SHP77 treated with DMSO at 0.1 percent for 48 hours (cell line): Measurements from ENCODE around the gene KDM1A.
A peak's percentile ranks its signal among the peaks of the same experiment; 100 is the strongest.

Experiments
- DNase-seq: peaks from one replicate; lab custom pipeline; 2025; lab: John Stamatoyannopoulos, UW

KDM1A gene

DNA sequence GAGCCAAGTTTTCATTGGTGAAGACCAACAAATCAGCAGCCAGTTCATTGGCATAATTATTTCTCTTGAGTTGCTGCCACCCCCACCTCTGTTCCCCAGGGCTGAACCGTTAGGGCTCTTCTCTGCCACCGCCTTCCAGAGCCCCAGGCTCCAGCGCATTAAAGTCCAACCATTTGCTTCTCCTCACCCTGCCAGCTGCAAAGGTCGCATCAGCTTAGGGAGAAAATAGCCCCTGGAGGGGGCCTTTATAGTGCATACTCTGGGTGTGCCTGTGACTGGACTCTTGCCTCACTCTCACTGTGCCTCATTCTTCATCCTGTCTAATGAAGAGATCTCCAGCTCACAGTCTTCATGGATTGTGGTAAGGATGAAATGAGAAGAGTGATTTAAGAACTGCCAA is 50.4 kb downstream of the KDM1A start:
- no peak for DNase-seq

DNA sequence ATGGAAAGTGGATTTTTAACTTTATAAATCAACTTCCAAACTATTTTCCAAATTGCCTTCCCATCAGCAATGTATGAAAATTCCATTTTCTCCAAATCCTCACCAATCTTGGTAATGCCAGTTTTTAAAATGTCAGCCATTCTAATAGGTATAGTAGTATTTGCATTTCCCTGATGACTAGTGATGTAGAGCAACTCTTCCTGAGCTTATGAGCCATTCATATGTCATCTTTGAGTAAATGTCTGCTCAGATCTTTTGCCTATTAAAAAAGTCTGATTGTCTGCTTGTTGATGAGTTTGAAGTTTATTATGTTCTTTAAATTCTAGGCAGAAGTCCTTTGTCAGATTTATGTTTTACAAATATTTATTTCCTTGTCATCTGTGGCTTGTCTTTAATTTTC is 54.7 kb downstream of the KDM1A start:
- no peak for DNase-seq

- DNase-seq = no peak
Measured at GRCh38 chr1:23079025-23079424, 59.8 kb downstream of the KDM1A start.

DNA sequence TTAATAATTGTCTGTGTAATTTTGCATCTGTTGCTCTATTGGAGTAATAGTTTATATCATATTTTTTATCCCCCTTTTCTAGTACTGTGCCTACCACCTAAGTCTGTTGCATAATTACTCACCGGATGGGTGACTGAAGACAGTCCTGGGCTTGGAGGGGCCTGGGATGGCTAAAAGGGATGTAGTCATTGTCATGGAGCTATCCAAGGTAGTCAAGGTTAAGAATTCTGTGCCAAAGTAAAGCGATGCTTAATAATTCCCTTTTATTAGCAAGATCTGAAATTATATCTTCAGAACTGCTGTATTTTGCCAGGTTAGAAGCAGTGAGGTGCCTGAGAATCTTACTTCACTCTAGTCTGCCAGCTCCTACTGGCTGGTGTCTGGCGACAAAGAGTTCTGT is 61.6 kb downstream of the KDM1A start:
- no peak for DNase-seq

DNA sequence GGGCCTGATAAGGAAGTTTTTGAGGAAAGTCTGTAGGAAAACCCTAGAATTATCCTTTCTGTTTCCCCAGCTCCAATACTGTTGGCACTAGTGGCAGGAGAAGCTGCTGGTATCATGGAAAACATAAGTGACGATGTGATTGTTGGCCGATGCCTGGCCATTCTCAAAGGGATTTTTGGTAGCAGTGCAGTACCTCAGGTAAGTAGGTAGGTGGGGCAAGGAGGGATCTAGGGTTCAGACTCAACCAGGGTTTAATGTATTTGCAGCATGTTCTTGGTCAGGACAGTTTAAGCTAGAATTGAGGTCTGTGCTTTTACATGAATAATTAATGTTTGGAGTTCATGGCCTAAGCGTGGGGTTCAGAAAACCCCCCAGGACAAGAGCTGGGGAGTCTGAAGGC is 62.1 kb downstream of the KDM1A start:
- no peak for DNase-seq

GRCh38 chr1:23083714-23084480 is 64.6 kb downstream of the KDM1A start:
- no peak for DNase-seq

GRCh38 chr1:23084880-23085279 is 65.6 kb downstream of the KDM1A start:
- no peak for DNase-seq

- no peak for DNase-seq
Measured at GRCh38 chr1:23085696-23086095, 66.4 kb downstream of the KDM1A start.

DNA sequence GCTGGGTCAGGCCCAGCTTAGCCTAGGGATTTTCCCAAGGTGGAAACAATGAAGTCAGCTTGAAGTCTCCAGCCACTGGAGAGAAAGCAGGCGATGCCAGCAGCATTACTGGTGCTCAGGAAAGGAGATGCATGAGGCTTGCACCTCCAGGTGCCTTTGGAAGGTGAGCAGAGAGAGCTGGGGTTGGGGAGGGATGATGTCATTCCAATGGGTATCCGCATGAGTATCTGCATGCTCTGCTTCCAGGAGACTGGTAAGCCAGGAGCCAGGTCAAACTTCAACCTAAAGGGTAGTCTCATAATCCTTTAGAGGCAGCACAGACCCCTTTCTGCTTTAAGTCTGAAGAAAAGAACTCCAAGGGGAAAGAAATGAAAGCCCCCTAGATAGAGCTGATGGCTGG is 68.8 kb downstream of the KDM1A start:
- no peak for DNase-seq

DNA sequence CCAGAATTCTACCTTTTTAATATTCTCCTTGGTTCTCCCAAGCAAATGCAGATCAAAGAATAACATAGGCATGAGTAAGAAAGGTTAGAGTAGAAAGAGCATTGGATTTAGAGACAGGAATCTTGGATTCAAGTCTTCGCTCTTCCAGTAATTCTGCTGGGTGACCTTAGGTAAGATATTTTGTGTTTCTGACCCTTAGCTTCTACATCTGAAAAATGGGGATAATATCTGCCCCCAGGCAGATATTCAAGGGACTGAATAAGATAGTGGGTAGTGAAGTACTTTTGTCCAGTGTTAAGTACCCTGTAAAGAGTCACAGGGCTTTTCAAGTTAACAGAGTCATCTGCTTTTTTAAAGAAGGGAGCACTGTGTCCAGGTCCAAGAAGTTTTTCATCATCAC is 70.8 kb downstream of the KDM1A start:
- no peak for DNase-seq

DNA sequence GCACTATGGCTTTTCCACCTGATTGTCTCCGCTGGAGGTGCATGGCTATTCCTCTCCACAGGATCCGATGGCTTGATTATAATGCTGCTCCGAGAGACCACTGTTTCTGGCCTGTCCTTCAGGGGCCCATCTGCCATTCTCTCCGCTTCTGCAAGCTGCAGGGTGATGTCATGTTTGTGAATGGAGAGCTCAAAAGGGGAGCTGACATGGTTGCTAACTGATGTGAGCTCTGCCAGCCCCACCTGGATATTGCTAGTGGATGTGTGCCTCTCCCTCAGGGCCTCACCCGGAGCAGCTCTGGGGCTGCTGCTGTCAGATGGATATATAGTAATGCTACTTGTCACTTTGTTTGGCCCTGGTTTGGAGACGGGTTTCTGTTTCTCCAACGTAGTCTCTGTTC is 72.3 kb downstream of the KDM1A start:
- DNase-seq = no peak

DNA sequence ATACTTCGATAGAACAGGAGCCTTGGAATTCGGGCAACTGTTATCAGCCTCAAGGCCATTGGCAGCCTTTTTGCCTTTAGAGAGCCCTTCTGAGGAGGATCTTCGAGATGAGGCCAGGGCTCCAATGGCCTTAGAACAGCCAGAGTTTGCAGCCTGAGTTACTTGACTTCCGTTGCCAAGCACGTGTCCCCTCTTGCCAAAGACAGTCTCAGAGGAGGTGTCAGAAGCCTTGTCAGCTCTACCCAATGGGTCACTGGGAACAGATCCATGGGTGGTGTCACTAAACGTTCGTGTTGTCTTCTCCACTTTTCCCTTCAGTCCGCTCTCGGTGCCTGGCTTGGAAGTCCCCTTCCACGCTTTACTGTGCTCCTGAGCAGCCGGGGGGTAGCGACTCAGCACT is 73.2 kb downstream of the KDM1A start:
- DNase-seq = no peak

DNA sequence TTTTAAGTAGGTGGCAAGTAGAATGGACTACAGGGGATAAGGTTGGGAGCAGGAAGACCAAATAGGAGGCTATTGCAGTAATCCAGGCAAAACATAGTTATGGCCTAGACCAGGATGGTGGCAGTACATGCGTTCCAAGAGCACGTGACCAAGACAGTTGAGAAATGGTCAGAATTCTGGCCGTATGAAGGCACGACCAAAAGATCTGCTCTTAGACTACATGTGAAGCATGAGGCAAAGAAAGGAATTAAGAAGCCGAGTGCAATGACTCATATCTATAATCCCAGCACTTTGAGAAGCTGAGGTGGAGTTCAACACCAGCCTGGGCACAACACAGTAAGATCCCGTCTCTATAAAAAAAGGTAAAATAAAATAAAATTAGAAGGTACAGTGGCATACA is 78.0 kb downstream of the KDM1A start:
- no peak for DNase-seq

DNA sequence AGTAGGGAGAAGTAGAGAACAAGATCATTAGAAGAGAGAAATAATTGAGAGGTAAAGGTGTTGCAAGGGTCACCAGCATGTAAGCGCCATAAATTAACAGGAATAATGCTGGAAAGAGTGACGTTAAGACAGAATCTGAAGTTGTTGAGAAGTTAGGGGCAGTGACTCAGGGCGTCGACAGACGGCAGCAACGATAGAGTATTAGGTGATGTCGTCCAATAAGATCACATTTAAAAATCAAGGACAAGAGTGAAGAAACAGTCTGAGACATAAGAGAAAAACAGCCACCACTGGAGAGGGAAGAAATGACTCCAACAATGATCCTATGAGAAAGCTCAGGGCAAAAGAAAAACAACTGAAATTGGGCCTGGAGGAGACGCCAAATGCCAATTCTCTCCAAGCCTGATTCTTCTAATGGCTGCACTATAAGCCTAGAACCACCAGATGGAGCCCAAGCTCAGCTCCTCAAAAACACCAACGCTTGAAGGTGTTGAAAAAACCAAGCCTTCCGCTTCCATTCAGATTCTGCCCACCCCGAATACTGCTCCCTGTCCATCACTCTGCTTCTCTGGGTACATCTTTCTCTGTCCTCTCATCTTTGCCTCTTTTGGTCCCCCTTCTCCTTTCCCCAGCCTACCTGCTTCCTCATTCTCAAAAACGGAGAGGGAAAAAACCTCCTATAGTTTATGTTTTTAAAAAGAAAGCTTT is 79.3 kb downstream of the KDM1A start:
- DNase-seq = peak; percentile 44

DNA sequence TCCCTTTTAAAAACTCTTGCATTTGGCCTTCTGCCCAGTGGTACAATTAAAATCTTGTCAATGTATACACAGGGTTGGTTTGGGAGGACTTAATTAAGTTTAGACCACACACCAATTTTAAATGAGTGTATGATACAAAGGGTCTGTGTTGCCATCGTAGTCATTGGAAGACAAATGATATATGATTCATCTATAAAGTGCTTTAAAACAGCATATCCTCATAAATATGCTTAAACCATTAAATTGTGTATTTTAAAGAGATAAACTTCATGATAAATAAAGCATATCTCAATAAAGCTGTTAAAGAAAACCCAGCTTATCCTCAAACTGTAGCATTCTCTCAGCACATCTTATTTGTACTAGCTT is 79.9 kb downstream of the KDM1A start:
- DNase-seq = no peak

DNA sequence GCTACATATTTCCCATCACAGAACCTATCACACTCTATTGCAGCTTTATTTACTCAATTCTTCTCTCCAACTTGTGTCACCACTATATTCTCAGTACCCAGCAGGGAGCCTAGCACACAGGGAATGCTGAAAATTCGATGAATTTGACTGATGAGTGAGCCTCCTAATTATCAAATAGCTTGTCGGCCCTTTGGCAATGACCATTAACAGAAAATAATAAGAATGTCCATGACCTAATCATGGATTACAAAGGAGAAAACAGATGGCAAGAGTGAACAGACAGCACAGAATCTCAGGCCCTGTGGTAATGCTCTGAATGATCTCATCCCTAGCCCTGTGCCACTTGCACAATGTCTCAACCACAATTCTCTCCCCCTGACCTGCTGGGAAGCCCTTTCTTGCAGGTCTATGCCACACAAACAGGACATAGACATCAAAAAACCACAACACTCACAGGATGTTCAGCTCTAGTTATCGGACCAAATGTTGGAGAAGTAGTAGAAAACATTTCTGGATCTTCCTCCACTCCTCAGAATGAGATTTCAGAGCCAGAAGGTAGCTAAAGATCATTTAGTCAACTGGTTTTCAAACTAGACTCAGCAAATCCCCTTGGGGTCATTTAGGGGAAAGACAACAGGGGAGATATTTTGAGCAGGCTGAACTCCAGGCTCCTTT is 80.9 kb downstream of the KDM1A start:
- DNase-seq = no peak

DNA sequence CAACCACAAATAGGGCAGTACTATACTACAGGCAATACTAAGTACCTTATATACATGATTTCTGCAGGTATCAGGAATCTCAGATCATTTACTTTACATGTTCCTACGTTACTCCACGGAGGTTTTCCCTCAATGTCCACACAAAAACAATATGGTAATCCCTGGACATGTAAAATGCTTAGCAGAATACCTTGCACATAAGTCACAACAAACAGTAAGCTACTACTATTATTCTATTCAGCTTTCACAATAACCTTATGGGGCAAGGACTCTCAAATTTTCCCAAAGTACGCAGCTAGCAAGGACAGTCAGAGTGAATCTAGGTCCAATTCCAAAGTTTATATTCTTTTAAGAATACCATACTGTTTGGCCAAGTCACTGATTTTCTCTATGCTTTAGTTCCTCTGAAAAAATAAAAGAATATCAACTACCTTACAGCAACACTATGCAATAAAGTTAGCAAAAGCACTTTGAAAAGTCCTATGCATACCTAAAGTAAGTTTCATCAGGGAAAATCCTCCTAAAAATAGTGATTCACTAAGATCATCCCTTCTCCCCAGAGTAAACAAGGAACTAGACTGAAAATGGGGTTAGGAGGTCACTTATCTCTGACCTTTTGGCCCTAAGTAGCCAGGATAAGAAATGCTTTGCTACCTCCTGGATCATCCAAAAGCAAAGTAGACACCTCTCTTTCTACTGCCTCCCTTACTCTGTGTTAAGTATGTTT is 82.0 kb downstream of the KDM1A start:
- DNase-seq = no peak

DNA sequence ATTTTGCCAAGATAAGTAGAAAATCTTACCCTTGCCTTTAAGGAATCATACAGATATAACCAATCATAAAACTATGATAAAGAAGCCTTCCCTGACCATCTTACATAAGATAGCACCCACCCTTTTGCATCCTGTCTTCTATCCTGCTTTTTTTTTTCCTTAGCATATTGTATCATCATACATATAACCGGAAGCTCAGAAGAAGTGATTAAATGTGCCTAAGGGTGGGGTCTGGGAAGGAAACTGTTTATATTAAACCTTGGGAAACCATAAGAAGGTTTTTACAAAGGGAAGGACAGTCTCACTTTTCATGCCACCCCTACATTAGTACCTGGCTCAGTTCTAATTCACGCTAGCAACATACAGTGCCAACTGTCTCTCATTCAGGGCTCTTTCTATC is 82.6 kb downstream of the KDM1A start:
- no peak for DNase-seq

DNA sequence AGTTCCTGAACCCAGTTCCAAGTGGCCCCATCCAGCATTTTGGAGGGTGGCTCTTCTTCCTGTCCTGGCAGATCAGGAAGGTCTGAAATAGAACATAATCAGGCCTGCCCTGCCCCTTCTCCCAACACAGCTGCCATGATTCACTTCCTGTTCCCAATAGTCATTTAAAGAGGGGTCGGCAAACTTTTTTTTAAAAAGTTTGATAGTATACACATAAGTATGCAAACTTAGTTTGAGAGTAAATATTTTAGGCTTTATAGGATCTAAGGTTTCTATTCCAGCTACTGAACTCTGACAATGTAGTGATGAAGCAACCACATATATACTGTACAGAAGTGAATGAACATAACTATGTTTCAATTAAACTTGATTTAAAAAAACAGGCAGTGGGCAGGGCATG is 83.0 kb downstream of the KDM1A start:
- DNase-seq = no peak

GRCh38 chr1:23103001-23103889 is 84.0 kb downstream of the KDM1A start:
- no peak for DNase-seq

- DNase-seq = no peak
Measured at GRCh38 chr1:23108918-23109533, 89.8 kb downstream of the KDM1A start.
